NCI-H82 (cell line): Measurements from ENCODE around the gene FBXL16.

ENCODE experiments used
- DNase-seq: peaks from one replicate; lab custom pipeline; 2025; lab: John Stamatoyannopoulos, UW

The FBXL16 gene

GRCh38 chr16:660459-661183, 45.0 kb downstream of the FBXL16 start:
- peak; percentile 95 for DNase-seq

GRCh38 chr16:660132-660458, 45.5 kb downstream of the FBXL16 start:
- no peak for DNase-seq

- DNase-seq, result no peak
These were observed 46.0 kb downstream of the FBXL16 start for GRCh38 chr16:659618-660017.

- no peak for DNase-seq
These were observed 46.7 kb downstream of the FBXL16 start for GRCh38 chr16:658679-659571.

GRCh38 chr16:657487-657886, 48.1 kb downstream of the FBXL16 start:
- DNase-seq, result no peak

- DNase-seq, result no peak
These were observed 51.6 kb downstream of the FBXL16 start for GRCh38 chr16:654034-654433.

GRCh38 chr16:652454-653305, 52.9 kb downstream of the FBXL16 start:
- DNase-seq, result no peak

- DNase-seq, result no peak
These were observed 53.8 kb downstream of the FBXL16 start for GRCh38 chr16:651844-652243.

- no peak for DNase-seq
These were observed 56.0 kb downstream of the FBXL16 start for GRCh38 chr16:649631-650030.

GRCh38 chr16:648781-649589, 56.6 kb downstream of the FBXL16 start, which contains the start of gene WDR90:
Gene WDR90, plus strand, starts transcription at chr16:649365. Its CDS starts 52 bp downstream, at chr16:649417.
- peak; percentile 94 for DNase-seq

GRCh38 chr16:648071-648780, 57.4 kb downstream of the FBXL16 start:
- peak; percentile 76 for DNase-seq

GRCh38 chr16:647173-647902, 58.3 kb downstream of the FBXL16 start:
- no peak for DNase-seq

GRCh38 chr16:646679-647172, 58.9 kb downstream of the FBXL16 start:
- DNase-seq, result no peak

GRCh38 chr16:645852-646678, 59.5 kb downstream of the FBXL16 start:
- DNase-seq, result no peak

GRCh38 chr16:644556-644955, 61.0 kb downstream of the FBXL16 start:
- DNase-seq, result no peak

- DNase-seq, result no peak
These were observed 62.6 kb downstream of the FBXL16 start for GRCh38 chr16:643050-643368.
